Panc1 (cell line): ENCODE results near the gene RPN1. TPM values are rescaled to one million over a fixed set of nuclear protein-coding genes. Genes with fewer than 3 reads are reported as not detected.

ENCODE experiments used
- ATAC-seq: fragments of 200-7000 bp; cut with Tn5 transposase; 2 replicates; pipeline ENCODE4 v1.9.1; 2020; ENCODE audit warnings: mild to moderate bottlenecking, moderate library complexity
- BruUV-seq: library from RNA; stranded (reverse); fragments of 400-500 nt; replicated peaks from 2 replicates; lab custom pipeline; 2021; lab: Mats Ljungman, UMichigan
- CTCF ChIA-PET: fragments of 300-600 bp; sonication (Branson Sonifier 250); formaldehyde crosslinking; loops from one replicate; lab custom pipeline; 2022; ENCODE audit warnings: antibody characterized with exemption; lab: Charles Lee
- POLR2A ChIA-PET: fragments of 300-600 bp; sonication (Branson Sonifier 250); formaldehyde crosslinking; loops from one replicate; lab custom pipeline; 2022; ENCODE audit warnings: antibody characterized with exemption; lab: Charles Lee
- DNase-seq: peaks from one replicate; pipeline ENCODE4 v3.0.0-alpha.2; 2010; ENCODE audit warnings: low read depth, low spot score
- H3K27ac ChIP-seq: 2 replicates; pipeline ENCODE4 v1.5.1; 2011; ENCODE audit warnings: mild to moderate bottlenecking, low read length, inconsistent platforms
- H3K27me3 ChIP-seq: fragments of 200-500 bp; sonication (Bioruptor generic); 2 replicates; pipeline ENCODE4 v1.6.0; 2014; ENCODE audit warnings: low read length, inconsistent platforms; ENCODE audit not compliant: control insufficient read depth, insufficient read depth
- H3K36me3 ChIP-seq: fragments of 200-500 bp; sonication (Bioruptor generic); 2 replicates; pipeline ENCODE4 v1.5.1; 2014; ENCODE audit warnings: inconsistent platforms, mild to moderate bottlenecking, low read length, moderate library complexity; ENCODE audit not compliant: control insufficient read depth, insufficient read depth
- H3K4me1 ChIP-seq: 2 replicates; pipeline ENCODE4 v1.5.1; 2011; ENCODE audit warnings: inconsistent platforms, mild to moderate bottlenecking, low read length, moderate library complexity; ENCODE audit not compliant: control insufficient read depth, insufficient read depth
- H3K4me3 ChIP-seq, 2 experiments: 2 replicates each; pipeline ENCODE4 v1.5.1; 2011 to 2012; ENCODE audit warnings: low read depth in 2 of 2, low read length in 2 of 2, mild to moderate bottlenecking in 2 of 2, inconsistent platforms in 1 of 2, moderate library complexity in 1 of 2
- H3K9me3 ChIP-seq: fragments of 200-500 bp; sonication (Bioruptor generic); 2 replicates; pipeline ENCODE4 v1.5.1; 2014; ENCODE audit warnings: low read depth, mild to moderate bottlenecking, inconsistent platforms, low read length, moderate library complexity; ENCODE audit not compliant: control insufficient read depth, insufficient read depth
- CTCF ChIP-seq: fragments of 450-650 bp; IDR thresholded peaks from 2 replicates; pipeline ENCODE4 v1.5.1; 2017; ENCODE audit warnings: mild to moderate bottlenecking
- POLR2AphosphoS5 ChIP-seq: IDR thresholded peaks from 2 replicates; pipeline ENCODE4 v1.6.1; 2012; ENCODE audit warnings: mild to moderate bottlenecking, low read depth, low read length, moderate library complexity
- REST ChIP-seq, 2 experiments: IDR thresholded peaks; 2 replicates each; pipeline ENCODE4 v1.6.1; 2011 to 2012; ENCODE audit warnings: low read depth in 2 of 2, control low read depth in 1 of 2, low read length in 1 of 2, mild to moderate bottlenecking in 1 of 2, moderate library complexity in 1 of 2; ENCODE audit not compliant: insufficient read depth in 1 of 2
- SIN3A ChIP-seq: IDR thresholded peaks from 2 replicates; pipeline ENCODE4 v1.6.1; 2012; ENCODE audit warnings: low read depth, mild to moderate bottlenecking, low read length, moderate library complexity, borderline replicate concordance; ENCODE audit not compliant: insufficient read depth
- TCF7L2 ChIP-seq: IDR thresholded peaks from 2 replicates; pipeline ENCODE4 v1.6.1; 2011; ENCODE audit warnings: mild to moderate bottlenecking, low read depth, low read length, inconsistent platforms
- in situ Hi-C: cut with HindIII; loops from 2 replicates; pipeline ENCODE4 v1.10.0; 2016; ENCODE audit warnings: low sequenced_read_pairs, low pct_unique_long_range_greater_than_20kb
- intact Hi-C: fragments of 100-400 bp; cut with micrococcal nuclease; formaldehyde crosslinking; loops from one replicate; pipeline ENCODE4 v1.10.0; 2022; ENCODE audit not compliant: unreplicated experiment
- total RNA-seq: library from RNA; stranded (reverse); gene quantifications from one replicate; pipeline ENCODE4 v1.2.1, GENCODE V29; 2021; ENCODE audit not compliant: unreplicated experiment

RPN1 gene
- total RNA-seq, 1 experiment from 2014 or later, result 320 TPM

GRCh38 chr3:128579927-128580326, 70.7 kb downstream of the RPN1 start:
- intact Hi-C loops (loop anchor here (5.0 to 10.0 kb wide), 2 partner anchors 78 to 405 kb away; no protein-coding TSS in a partner anchor), in situ Hi-C loops (no loop called here)
- no peak overlapping the region for H3K4me3 ChIP-seq
- ChIA-PET CTCF (interaction anchor here (0.7 kb wide), 3 partner anchors 42 to 1125 kb away, joined by 4 to 6 read pairs (median 5); no protein-coding TSS in a partner anchor), POLR2A (no interaction called here)
- no peak overlapping the region for H3K27ac ChIP-seq
- TF ChIP-seq SIN3A (no peak), REST (IDR thresholded peaks at IDR 0.05; ENCODE audit: insufficient read depth in 1 of 2, low read depth in 2 of 2, low read length in 1 of 2) (no peak), TCF7L2 (no peak), CTCF (no peak), POLR2AphosphoS5 (no peak)
- no TSS peak for BruUV-seq
- DNase-seq (no peak), ATAC-seq (no peak)
- H3K36me3 ChIP-seq, result no peaks in the 10 kb centered on the region
- H3K9me3 ChIP-seq, result no peaks in the 10 kb centered on the region
- H3K4me1 ChIP-seq, result peaks cover 5% of the 10 kb centered on the region; the same call in 1 of the 2 replicates
- H3K27me3 ChIP-seq, result no peaks in the 10 kb centered on the region

GRCh38 chr3:128578346-128578745, 72.3 kb downstream of the RPN1 start:
- Histone ChIP-seq H3K36me3 (no peaks in the 10 kb centered on the region), H3K4me1 (no peaks in the 10 kb centered on the region), H3K9me3 (no peaks in the 10 kb centered on the region), H3K27me3 (no peaks in the 10 kb centered on the region), H3K27ac (no peak overlapping the region), H3K4me3 (no peak overlapping the region)
- POLR2A ChIA-PET, result interaction anchor here (0.5 to 0.6 kb wide), 2 partner anchors 11 to 285 kb away, joined by 3 to 6 read pairs; no protein-coding TSS in a partner anchor
- no peak for ATAC-seq
- intact Hi-C loops (no loop called here), in situ Hi-C loops (no loop called here)
- no peak for DNase-seq
- no TSS peak for BruUV-seq
- TF ChIP-seq POLR2AphosphoS5 (no peak), TCF7L2 (no peak), SIN3A (no peak), CTCF (no peak), REST (IDR thresholded peaks at IDR 0.05; ENCODE audit: insufficient read depth in 1 of 2, low read depth in 2 of 2, low read length in 1 of 2) (no peak)
- CTCF ChIA-PET, result no interaction called here
